GM21526 (cell line): ENCODE measurements around the gene WDFY3.
"Not testable (repeated sequence)": the region's sequence is repeated elsewhere in the genome, so short reads cannot be mapped to it uniquely, and the experiment has no call there.

Experiments used
- ATAC-seq: cut with Tn5 transposase; IDR thresholded peaks from one replicate; pipeline ENCODE4 v1.9.1; 2021; ENCODE audit warnings: moderate library complexity; ENCODE audit not compliant: unreplicated experiment, low FRiP score

Gene WDFY3

DNA sequence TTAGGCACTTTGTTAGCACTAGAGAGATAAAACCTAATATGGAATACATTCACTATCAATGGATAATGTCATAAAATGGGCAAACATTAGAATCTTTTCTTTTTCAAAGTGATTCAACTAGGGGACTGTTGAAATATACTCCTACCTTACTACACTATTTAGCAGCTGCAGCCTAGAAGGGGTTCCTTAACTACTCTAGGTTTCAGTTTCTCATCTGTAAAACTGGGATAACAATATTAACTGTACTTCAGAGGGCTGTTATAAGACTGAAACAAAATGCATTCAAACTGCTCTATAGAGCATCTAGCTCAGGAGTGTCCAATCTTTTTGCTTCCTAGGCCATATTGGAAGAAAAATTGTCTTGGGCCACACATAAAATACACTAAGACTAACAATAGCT, 236.1 kb downstream of the WDFY3 start:
- ATAC-seq, result no peak

DNA sequence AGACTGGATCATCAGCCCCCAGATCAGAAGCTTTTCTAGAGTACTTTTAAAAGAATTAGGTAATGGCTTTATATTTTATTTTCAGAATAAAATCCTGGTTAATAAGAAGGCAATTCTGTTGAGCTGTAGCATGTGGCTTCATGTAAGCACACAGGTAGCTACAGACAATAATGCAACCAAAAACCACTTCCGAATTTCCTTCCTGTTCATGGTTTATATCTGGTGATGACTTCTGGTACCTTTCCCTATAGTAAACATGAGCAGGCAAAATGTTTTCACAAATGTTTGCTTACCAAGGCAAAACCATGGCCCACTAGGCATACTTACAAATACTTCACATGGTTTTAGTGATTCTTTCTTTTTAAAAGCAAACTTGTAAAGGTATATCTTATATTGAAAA, 239.0 kb downstream of the WDFY3 start:
- ATAC-seq, result no peak

DNA sequence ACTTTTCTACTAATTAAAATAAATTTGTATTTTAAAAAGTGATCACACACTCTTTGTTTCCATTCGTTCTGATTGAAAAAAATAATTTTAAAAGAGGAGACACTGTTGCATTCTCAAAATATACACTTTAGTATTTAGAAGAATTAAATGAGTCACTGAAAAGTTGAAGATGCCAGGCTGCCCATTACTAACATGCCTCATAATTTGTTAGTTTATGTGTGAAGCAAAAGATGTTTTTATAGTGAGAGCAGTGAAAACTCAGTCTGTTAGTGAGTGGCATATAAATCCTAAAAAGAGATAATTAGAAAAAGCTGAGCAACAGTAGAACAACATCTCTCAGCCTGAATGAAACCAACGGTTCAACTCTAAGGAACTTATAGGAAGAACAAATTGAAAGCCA, 240.1 kb downstream of the WDFY3 start:
- ATAC-seq, result no peak

DNA sequence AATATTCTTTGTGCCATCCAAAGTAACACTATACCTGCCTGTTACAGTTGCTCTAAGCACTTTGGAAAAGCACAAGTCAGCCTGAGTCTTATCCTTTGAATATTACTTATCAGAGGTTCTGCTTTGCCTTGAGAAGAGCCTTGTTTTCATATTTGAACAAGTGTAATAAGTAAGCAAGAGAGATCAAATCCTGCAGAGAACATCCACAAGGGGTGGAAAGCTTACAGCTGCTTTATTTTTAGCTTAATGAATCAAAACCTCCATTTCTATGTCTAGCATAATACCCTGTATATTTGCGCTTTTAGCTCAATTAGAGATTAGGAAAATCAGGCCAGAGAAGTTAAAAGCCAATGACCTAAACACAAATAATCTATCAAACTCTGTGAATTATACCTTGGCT, 243.8 kb downstream of the WDFY3 start:
- no peak for ATAC-seq

DNA sequence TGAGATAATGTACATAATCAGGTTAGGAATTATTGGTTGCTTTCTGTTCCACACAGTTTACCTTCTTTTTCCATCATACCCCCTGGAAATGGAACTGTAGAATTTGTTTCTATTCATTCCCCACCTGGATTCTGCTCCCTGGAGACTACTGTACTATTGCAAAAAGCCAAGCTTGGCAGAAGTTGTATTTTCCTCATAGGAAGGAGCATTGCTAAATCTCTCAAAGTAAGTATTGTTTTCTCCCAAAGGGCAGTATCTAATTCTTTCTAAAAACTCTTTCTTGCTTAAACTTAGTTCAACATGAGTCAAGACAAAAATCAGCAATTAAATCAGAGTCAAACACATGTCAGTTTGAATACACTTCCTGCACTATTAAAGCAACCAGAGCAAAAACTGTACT, 247.4 kb downstream of the WDFY3 start:
- no peak for ATAC-seq

DNA sequence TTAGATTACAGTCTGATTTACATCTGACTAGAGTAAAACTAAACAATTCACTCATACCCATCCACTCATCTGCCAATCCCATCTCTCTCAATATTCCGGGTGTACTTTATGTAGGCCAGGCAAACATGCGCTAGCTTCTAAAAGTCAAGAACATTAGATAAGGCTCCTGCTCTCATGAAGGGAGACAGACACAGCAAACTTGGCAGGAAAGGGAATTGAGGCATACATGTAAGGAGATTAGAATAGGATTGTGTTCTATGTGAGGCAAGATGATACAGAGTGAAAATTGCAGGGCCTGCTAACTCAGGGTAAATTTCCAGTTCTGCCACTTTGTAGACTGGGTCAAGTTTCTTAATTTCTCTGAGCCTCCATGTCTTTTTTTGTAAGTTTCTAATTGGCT, 247.8 kb downstream of the WDFY3 start:
- ATAC-seq, result no peak

DNA sequence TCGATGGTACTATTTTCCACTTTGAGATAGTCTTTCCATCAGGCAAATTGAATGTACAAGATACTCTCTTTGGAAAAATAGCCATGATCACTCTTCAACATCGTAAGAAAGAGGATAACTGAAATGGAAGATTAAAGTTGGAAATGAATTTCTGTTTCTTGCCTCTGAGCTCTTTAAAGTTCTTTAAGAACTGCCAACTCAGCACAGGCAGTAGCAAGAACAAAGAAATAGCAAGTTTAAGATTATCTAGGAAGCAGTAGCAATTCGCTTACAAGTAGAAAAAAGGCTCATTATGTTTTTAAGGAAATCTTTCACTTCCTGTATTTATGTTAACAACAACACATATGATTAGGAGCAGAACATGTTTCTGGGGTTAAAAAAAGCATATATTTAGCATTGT, 255.9 kb downstream of the WDFY3 start:
- no peak for ATAC-seq

DNA sequence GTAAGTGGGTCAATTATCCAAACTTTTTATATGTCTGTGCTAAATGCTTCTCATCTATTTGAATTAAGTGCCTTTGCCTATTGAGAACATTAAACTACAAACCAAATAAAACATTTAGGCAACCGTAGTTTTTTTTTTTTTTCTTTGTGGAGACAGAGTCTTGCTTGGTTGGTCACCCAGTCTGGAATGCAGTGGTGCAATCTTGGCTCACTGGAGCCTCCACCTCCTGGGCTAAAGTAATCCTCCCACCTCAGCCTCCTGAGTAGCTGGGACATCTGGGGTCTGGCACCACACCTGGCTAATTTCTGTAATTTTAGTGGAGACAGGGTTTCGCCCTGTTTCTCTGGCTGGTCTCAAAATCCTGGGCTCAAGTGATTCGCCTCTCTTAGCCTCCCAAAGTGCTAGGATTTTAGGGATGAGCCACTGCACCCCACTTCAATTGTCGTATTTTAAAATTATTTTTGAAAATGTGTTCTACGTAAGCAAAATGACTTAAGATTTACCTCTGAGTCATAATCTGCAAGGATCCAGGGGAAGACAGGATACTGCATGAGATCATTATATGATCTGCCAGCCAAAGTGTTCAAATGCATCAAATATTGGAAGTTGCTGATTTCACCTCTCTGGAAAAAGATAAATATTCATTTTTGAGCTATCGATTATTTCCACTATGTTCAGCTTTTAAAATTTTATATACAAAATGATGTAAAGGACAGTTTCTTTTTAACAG, 257.9 kb downstream of the WDFY3 start:
- ATAC-seq, result no peak

DNA sequence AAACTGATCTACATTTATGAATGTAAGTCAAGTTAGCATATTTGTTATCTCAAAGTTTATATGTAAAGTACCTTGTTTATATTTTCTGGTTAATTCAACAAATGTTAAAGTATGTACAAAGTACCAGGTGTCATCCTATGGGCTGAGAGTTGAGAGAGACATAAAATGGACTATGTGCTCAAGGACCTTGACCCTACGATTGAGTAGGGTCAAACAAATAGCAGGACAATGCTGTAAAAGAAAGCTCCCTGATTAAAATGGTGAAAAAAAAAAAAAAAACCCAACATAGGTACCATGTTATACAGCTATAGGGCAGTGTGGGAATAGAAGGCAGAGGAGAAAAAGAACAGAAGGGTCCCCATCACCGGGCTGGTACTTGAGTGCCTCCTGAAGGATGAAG, 260.2 kb downstream of the WDFY3 start:
- ATAC-seq, result no peak

DNA sequence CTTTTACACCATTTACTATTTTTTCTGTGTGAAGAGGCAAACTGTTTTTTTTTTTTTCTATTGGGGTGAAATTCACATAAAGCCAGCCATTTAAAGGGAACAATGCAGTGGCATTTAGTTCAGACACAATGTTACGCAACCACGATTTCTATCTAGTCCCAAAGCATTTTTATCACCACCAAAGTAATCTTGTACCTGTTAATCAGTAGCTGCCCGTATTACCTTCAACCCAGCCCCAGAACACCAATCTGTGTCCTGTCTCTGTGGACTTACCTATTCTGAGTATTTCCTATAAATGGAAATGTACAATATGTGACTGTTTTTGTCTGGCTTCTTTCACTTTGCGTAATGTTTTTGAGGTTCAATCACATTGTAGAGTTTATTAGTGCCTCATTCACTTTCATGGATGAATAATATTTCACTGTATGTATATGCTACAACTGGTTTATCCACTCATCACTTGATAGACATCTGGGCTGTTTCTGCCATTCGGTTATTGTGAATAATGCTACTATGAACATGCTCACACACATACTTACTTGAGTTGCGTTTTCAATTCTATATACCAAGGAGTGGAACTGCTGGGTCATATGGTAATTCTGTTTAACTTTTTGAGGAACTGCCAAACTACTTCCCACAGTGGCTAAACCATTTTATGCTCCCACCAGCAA, 267.4 kb downstream of the WDFY3 start:
- ATAC-seq, result no peak

DNA sequence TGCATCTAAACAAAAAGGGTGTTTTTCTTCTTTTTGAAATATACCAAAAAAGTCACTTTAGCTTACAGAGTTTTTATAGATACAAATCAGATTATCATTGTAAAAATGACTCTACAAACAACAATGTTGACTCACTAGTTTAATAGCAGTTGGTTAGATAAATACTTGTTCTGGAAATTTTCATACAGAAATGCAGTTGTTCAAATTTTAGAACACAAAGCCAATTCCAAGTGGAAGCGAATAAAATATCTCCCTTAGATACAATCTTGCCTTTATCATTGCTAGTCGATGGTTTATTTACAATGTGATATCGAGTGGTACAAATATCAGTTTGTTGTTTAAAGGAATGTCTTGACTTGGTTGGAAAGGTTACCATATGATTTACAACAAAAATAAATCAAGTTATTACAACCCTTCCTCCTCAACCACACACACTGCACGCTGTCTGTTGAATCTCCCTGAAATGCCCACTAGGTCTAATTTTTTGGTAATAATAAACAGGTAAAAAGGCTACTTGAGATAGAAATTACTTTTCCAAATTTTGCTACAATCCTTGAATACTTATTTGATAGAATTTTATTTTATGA, 268.8 kb downstream of the WDFY3 start:
- ATAC-seq, result no peak

DNA sequence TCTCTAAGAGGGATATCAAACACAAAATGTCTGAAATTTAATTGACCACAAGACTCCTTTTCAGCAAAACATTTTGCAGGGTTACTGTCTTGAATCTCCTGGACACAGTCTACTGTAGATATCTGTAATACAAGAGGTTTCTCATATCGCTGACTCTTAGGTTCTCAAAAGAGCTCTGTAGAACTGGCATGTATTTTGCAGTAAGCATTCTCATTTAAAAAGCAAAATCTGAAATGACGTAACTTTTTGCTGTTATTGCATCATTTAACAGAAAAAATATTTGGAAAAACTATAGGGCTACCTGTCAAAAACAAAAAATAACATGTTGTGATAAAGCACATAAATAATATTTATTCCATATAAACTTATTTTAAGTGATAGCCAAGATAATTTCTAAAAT, 269.3 kb downstream of the WDFY3 start:
- no peak for ATAC-seq

DNA sequence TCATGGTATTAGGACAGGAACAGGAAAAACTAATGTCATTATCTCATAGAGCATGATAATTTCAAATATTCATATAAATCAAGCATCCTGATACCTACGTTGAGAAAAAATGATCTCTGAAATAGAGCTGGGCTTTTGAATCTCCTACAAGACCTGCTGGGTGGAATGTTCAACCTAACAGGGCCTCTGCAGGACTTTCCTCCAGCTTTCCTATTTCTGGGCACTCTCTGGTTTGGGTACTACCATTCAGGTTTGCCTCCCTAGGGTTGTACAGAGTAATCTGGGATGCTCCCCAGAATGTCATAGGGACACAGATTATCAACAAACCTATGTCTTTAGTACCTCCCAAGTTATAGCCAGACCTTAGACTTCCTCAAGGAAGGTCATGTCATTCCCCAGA, 274.7 kb downstream of the WDFY3 start:
- no peak for ATAC-seq

DNA sequence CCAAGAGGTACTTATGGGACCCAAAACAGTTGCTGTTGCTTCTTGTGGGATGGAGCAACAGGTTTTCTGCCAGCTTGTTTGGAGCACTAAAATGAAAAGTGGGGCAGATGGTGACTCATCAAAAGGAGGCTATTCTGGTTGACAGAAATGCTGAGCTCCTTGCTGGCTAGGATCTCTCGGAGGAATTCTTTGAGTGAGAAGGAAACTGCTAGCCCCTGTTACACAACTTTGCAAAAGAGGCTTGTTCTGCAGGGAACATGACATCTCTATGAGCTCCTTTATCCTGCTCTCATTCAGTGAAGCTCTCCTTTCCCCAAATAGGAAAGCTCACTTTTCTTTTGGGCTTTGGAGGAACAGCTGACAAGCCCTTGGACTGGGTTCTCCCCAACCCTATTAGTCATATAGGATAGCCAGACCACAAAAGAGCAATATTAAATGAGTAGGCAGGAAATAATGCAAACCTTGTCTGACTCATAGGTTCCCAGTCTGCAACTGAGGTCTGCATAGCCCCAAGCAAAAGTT, 275.3 kb downstream of the WDFY3 start:
- no peak for ATAC-seq

DNA sequence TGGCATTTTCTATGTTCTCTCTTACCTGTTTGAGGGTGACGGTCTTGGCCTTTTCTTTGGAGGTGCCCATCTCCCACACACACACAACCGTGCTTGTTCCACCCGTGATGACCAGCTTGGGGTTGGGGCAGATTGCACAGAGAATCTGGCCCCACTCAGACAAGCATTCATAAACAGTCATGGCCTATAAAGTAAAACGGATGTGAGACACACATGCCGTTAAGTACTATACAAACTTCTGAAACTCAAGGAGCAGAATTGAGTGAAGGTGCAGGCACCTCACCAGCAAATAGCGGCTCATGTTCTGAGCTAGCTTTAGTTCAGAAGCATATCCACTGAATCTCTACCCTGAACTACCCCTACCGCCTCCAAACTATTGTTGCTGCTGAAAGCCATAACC, 276.0 kb downstream of the WDFY3 start:
- no peak for ATAC-seq

DNA sequence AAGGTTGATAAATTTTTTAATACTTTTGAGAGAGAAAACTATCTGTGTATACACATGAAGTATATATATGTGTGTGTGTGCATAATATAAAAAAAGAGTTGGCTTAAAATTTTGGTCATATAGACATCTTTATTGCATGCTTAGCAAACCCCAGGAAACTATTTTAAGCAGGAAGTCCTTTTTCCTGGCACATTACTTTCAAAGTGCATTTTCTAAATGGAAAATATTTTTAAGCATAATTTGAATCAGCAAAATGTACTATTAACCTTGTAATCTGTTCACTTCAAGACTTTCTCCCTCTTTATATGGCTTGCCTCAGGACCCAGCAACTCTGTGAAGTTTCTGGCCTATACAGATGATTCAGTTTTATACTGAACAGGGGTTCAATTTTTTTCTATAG, 277.3 kb downstream of the WDFY3 start:
- no peak for ATAC-seq

DNA sequence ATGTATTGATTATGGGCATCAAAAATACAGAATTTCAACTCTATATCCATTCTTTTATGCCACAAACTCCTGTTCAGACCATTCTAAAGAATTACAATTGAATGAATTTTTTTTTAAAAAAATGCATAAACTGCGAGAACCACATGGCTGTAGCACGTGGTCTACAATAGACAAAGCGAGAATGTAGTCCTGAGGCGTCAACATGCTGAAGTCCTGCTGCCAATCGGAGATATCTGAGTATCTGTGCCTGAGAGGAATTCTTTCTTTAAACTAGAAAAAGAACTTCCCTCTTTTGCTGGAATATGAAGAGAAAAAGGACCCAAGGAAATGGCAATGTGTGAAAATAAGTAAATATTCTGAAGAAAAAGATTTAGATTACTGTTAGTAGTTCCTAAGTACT, 277.9 kb downstream of the WDFY3 start:
- ATAC-seq, result no peak

DNA sequence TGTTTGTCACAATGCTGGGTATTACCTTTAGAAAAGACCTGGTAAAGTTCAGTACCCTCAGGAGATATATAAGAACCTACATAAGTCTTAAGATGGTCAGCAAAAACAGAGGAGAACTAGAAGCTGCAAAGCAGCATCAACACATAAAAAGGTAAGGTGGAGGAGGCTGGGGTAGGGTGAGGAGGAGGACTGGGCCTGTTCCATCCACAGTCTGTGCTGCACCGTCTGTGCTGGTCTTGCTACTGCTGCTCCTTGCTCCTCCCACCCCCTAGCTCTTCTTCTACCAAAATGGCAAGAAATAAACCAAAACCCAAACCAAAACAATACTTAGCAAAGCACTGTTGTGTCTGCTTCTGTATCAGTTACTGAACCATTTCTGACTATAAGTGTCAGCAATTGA, 281.4 kb downstream of the WDFY3 start:
- ATAC-seq, result no peak

DNA sequence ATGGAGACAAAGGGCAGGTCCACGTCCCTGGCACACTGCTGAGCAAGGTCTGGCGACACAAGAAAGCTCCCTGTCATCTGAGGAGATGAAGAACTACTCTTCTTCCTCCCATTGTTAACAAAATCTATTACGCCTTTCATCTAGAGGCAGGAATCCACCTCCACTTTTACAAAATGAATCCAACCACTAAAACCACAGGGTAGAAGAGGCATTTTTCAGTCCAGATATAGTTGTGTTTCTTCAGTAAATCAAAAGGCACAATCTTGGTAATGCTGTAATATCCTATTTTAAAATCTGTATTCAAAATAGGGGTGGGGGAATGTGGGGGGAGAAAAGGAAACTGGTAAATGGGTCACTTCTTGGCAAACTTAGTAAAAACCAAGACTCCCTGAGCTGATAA, 282.1 kb downstream of the WDFY3 start:
- no peak for ATAC-seq

DNA sequence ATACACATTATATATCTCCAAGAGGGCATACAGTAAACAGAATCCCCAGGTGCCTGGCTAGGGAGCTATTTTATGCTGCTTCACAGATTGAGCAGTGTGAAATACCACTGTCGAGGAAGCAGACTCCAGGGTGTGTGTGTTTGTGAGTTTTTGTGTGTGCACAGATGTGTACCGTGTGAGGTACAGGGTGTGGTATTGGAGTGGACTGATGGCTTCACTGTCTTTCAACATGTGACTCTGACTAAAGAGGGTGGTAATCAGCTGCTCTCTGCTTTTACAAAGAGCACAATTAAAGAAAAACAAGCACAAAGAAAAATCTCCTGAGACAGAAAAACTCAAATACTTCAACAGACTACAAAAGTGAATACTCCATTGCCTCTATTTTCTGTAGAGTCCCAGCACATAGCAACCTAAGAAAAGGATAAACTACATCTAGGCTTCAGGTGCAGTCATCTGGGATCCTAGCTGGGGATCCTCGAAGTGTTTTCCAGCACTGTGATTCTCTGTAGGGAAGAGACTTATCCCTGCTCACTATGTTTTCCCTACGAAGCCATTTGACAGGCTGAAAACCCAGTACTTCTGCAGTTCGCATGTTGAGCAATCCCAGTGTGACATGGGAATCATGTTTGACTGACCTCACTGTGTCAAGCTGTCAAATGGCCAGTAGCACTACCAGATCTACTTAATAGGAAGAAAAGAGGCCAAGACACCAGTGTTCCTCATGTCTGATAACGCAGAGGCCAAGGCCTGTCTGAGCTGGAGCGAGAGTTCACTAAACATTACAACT, 283.2 kb downstream of the WDFY3 start:
- no peak for ATAC-seq

DNA sequence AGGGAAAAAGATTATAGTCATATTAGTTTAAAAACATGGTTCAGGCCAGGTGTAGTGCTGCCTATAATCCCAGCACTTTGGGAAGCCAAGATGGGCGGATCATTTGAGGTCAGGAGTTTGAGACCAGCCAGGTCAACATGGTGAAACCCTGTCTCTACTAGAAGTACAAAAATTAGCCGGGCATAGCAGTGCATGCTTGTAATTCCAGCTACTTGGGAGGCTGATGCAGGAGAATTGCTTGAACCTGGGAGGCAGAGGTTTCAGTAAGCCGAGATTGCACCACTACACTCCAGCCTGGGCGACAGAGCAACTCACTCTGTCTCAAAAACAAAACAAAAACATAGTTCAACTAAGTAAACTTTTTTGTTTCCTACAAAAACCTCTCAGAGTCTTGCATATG, 283.8 kb downstream of the WDFY3 start:
- ATAC-seq, result not testable (repeated sequence)
